ENCODE results near the gene SLMAP.
"Not testable (repeated sequence)": the region's sequence is repeated elsewhere in the genome, so short reads cannot be mapped to it uniquely, and the experiment has no call there.

Gene SLMAP

DNA sequence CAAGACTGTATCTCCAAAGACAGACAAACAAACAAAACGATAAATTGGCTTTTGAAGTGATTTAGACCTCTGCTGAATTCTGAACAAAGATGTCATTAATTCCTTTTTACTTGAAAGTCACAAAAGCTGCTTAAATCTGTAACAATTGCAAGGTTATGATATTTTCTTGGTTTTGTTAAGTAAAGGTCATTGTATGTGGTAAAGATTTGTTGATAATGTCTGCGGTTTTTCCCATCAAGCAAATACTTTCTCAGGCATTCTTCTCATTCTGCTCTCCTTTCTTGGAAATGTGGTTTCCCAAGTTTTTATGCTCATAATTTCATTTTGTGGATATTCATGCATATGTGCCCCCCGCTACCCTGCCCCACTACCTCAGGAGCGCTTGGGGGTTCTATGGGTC is 116.5 kb downstream of the SLMAP start:
- Histone ChIP-seq H3F3A (ENCODE audit: low read depth) (no peaks in the 10 kb centered on the region), H3K4me1 (ENCODE audit: insufficient read depth, low read length, poor library complexity, severe bottlenecking) (no peaks in the 10 kb centered on the region), H3K36me3 (ENCODE audit: insufficient read depth, low read length) (peaks cover 14% of the 10 kb centered on the region), H2AFZ (ENCODE audit: low read length) (no peak overlapping the region), H3K4me3 (ENCODE audit: low read length, poor library complexity, severe bottlenecking) (no peak overlapping the region), H4K20me1 (ENCODE audit: insufficient read depth, low read length, poor library complexity, severe bottlenecking) (no peaks in the 10 kb centered on the region), H3K9ac (ENCODE audit: low read depth, low read length, poor library complexity, severe bottlenecking) (no peak overlapping the region), H3K27me3 (ENCODE audit: insufficient read depth, low read length, poor library complexity, severe bottlenecking) (no peaks in the 10 kb centered on the region), H3K79me2 (ENCODE audit: insufficient read depth, low read length) (no peaks in the 10 kb centered on the region), H3K4me2 (ENCODE audit: low read depth, low read length, poor library complexity, severe bottlenecking) (no peak overlapping the region), H3K9me3 (ENCODE audit: insufficient read depth, low read depth, low read length) (no peaks in the 10 kb centered on the region), H3K9me2 (replicated peaks; ENCODE audit: low read depth, low read length) (no peaks in the 10 kb centered on the region)
- TF ChIP-seq, protein P1, sequence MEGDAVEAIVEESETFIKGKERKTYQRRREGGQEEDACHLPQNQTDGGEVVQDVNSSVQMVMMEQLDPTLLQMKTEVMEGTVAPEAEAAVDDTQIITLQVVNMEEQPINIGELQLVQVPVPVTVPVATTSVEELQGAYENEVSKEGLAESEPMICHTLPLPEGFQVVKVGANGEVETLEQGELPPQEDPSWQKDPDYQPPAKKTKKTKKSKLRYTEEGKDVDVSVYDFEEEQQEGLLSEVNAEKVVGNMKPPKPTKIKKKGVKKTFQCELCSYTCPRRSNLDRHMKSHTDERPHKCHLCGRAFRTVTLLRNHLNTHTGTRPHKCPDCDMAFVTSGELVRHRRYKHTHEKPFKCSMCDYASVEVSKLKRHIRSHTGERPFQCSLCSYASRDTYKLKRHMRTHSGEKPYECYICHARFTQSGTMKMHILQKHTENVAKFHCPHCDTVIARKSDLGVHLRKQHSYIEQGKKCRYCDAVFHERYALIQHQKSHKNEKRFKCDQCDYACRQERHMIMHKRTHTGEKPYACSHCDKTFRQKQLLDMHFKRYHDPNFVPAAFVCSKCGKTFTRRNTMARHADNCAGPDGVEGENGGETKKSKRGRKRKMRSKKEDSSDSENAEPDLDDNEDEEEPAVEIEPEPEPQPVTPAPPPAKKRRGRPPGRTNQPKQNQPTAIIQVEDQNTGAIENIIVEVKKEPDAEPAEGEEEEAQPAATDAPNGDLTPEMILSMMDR (conservative IDR thresholded peaks at IDR 0.05; ENCODE audit: low read length), result no peak
- TF ChIP-seq EZH2phosphoT487 (IDR thresholded peaks at IDR 0.05; ENCODE audit: borderline replicate concordance), result no peak

DNA sequence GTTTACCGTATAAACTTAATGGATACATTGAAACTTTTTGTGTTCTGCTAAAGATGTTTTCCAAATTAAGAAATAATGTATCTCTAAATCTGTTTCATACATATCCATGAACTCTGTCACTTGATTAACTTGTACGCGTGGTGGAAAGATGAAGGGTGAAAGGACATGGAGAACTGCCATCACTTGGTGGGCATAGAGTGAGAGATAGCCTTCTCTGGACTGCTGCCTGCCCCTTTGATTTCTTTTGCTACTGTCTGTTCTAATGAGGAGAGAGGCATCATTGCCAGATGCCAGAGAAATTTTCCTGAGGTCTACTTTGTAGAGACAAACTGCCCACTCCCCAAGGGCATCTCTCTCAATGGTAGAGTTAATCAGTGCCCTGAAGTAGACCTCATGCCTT is 120.5 kb downstream of the SLMAP start:
- Histone ChIP-seq H4K20me1 (ENCODE audit: insufficient read depth, low read length, poor library complexity, severe bottlenecking) (no peaks in the 10 kb centered on the region), H3K9ac (ENCODE audit: low read depth, low read length, poor library complexity, severe bottlenecking) (no peak overlapping the region), H3K9me2 (replicated peaks; ENCODE audit: low read depth, low read length) (no peaks in the 10 kb centered on the region), H3K27me3 (ENCODE audit: insufficient read depth, low read length, poor library complexity, severe bottlenecking) (no peaks in the 10 kb centered on the region), H3K36me3 (ENCODE audit: insufficient read depth, low read length) (peaks cover 4% of the 10 kb centered on the region; the same call in 1 of the 2 replicates), H3K4me3 (ENCODE audit: low read length, poor library complexity, severe bottlenecking) (no peak overlapping the region), H3K79me2 (ENCODE audit: insufficient read depth, low read length) (no peaks in the 10 kb centered on the region), H3K9me3 (ENCODE audit: insufficient read depth, low read depth, low read length) (no peaks in the 10 kb centered on the region), H2AFZ (ENCODE audit: low read length) (no peak overlapping the region), H3K4me2 (ENCODE audit: low read depth, low read length, poor library complexity, severe bottlenecking) (no peak overlapping the region), H3F3A (ENCODE audit: low read depth) (no peaks in the 10 kb centered on the region), H3K4me1 (ENCODE audit: insufficient read depth, low read length, poor library complexity, severe bottlenecking) (no peaks in the 10 kb centered on the region)
- no peak for TF ChIP-seq EZH2phosphoT487 (IDR thresholded peaks at IDR 0.05; ENCODE audit: borderline replicate concordance)

DNA sequence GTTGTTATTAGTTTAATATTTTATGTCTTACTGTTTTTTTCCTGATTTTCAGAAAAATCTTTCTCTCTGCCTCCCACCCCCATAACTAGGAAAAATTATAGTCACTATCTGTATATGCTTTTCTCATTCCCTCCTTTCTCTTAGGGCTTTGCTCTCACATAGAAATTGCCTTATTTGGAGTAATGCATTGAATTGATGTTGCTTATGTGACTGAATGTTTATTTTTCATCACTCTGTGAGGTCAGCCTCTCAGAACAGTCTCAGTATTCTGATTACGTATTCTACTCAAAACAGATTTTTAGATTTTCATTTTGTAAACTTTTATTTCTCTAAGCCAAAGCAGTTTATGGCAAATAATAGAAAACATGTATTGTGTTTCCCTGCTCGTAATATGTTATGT is 121.0 kb downstream of the SLMAP start:
- Histone ChIP-seq H3K9me2 (replicated peaks; ENCODE audit: low read depth, low read length) (no peaks in the 10 kb centered on the region), H2AFZ (ENCODE audit: low read length) (no peak overlapping the region), H3K9ac (ENCODE audit: low read depth, low read length, poor library complexity, severe bottlenecking) (no peak overlapping the region), H3K79me2 (ENCODE audit: insufficient read depth, low read length) (no peaks in the 10 kb centered on the region), H3K36me3 (ENCODE audit: insufficient read depth, low read length) (no peaks in the 10 kb centered on the region; the same call in 1 of the 2 replicates), H4K20me1 (ENCODE audit: insufficient read depth, low read length, poor library complexity, severe bottlenecking) (no peaks in the 10 kb centered on the region), H3K4me1 (ENCODE audit: insufficient read depth, low read length, poor library complexity, severe bottlenecking) (no peaks in the 10 kb centered on the region), H3K27me3 (ENCODE audit: insufficient read depth, low read length, poor library complexity, severe bottlenecking) (no peaks in the 10 kb centered on the region), H3F3A (ENCODE audit: low read depth) (no peaks in the 10 kb centered on the region), H3K4me2 (ENCODE audit: low read depth, low read length, poor library complexity, severe bottlenecking) (no peak overlapping the region), H3K9me3 (ENCODE audit: insufficient read depth, low read depth, low read length) (no peaks in the 10 kb centered on the region), H3K4me3 (ENCODE audit: low read length, poor library complexity, severe bottlenecking) (no peak overlapping the region)
- TF ChIP-seq EZH2phosphoT487 (IDR thresholded peaks at IDR 0.05; ENCODE audit: borderline replicate concordance), result no peak
- TF ChIP-seq, protein P1 (conservative IDR thresholded peaks at IDR 0.05; ENCODE audit: low read length), result no peak

DNA sequence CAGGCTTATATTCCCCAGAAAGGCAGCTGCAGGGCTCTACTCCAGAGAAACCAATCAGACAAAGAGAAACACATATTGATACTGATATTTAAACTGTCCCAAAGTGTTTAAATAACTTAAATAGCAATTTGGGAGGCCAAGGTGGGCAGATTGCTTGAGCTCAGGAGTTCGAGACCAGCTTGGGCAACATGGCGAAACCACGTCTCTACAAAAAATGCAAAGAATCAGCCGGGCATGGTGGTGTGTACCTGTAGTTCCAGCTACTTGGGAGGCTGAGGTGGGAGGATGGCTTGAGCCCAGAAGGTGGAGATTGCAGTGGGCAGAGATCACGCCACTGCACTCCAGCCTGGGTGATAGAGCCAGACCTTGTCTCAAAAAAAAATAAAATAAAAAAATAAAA is 128.3 kb downstream of the SLMAP start:
- not testable (repeated sequence) for H3K9me2 ChIP-seq (replicated peaks; ENCODE audit: low read depth, low read length); H3K9ac ChIP-seq (ENCODE audit: low read depth, low read length, poor library complexity, severe bottlenecking); H3K4me1 ChIP-seq (ENCODE audit: insufficient read depth, low read length, poor library complexity, severe bottlenecking); H3K79me2 ChIP-seq (ENCODE audit: insufficient read depth, low read length); H3K27me3 ChIP-seq (ENCODE audit: insufficient read depth, low read length, poor library complexity, severe bottlenecking); H3K9me3 ChIP-seq (ENCODE audit: insufficient read depth, low read depth, low read length); H4K20me1 ChIP-seq (ENCODE audit: insufficient read depth, low read length, poor library complexity, severe bottlenecking); H3K4me3 ChIP-seq (ENCODE audit: low read length, poor library complexity, severe bottlenecking); H3F3A ChIP-seq (ENCODE audit: low read depth); H3K4me2 ChIP-seq (ENCODE audit: low read depth, low read length, poor library complexity, severe bottlenecking); H2AFZ ChIP-seq (ENCODE audit: low read length)
- peaks cover 12% of the 10 kb centered on the region; the same call in 1 of the 2 replicates for H3K36me3 ChIP-seq (ENCODE audit: insufficient read depth, low read length)
